HG02759 (cell line): ENCODE measurements around the gene CNTROB.

Experiments used
- ATAC-seq: cut with Tn5 transposase; IDR thresholded peaks from one replicate; pipeline ENCODE4 v1.9.1; 2021; ENCODE audit warnings: mild to moderate bottlenecking, moderate library complexity; ENCODE audit not compliant: unreplicated experiment

Gene CNTROB

DNA sequence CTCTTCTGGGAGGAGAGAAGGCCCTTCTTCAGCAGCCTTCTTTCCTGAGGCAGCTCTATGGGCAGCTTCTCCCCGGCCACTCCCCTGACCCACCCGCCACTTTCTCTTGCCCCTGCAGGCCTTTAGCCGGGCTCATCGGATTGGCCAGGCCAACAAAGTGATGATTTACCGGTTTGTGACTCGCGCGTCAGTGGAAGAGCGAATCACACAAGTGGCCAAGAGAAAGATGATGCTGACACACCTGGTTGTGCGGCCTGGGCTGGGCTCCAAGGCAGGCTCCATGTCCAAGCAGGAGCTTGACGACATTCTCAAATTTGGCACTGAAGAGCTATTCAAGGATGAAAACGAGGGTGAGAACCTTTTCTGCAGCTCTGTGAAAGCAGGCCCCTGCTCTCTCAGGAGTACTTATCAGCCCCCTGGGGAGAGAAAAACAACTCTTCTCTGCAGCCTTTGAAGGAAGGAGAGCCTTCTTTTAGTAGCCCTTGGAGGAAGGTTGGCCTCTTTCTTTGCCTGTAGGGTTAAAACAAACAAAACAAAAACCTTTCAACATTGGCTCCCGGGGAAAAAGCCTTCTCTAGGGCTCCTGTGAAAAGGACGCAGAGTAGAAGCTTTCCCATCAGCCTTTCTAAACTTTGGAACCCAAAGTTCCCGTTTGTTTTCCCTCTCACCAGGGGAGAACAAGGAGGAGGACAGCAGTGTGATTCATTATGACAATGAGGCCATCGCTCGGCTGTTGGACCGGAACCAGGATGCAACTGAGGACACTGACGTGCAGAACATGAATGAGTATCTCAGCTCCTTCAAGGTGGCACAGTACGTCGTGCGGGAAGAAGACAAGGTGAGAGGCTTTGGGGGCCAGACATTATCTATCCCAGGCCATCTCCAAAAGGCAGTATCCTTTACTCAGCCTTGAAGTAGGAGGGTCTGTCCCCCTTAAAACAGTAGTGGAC lies 28.6 kb upstream of the CNTROB start:
- ATAC-seq: no peak

DNA sequence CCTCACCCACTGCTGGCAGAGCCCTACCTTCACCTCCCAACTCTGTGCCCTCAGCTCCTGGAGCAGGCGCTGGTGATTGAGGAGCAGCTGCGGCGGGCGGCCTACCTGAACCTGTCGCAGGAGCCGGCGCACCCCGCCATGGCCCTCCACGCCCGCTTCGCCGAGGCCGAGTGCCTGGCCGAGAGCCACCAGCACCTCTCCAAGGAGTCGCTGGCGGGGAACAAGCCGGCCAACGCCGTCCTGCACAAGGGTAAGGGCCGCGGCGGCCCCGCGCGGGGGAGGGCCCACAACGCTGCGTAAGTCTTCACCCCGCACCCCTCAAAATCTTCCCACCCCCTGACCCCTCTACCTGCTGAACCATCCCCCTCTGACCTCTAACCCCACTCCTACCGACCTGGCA lies 22.9 kb upstream of the CNTROB start:
- ATAC-seq: no peak

DNA sequence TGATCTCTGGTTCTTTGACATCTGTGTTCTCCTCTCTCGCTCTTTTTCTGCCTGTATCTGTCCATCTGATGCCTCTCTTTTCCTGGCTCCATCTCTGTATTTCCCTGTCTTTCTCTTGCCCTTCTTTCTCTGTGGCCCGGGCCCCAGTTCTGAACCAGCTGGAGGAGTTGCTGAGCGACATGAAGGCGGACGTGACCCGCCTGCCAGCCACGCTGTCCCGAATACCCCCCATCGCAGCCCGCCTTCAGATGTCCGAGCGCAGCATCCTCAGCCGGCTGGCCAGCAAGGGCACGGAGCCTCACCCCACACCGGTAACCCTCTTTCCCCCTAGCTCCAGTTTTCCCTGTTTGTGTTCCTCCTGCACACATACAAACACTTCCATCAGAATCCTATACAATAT lies 21.7 kb upstream of the CNTROB start:
- no peak for ATAC-seq

DNA sequence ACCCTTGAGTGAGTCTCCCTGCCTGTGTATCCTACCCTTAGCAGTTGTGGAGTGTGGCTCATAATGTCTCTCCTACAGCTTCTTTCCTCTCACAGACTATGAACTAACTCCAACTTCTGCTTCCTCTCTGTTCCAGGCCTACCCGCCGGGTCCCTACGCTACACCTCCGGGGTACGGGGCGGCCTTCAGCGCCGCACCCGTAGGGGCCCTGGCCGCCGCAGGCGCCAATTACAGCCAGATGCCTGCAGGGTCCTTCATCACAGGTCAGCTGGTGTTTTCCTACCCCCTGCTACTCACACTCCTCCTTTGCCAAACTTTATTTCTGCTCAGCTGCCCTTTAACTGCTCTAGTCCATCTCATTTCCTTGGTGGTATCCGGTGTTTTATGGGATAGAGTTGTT lies 21.3 kb upstream of the CNTROB start:
- no peak for ATAC-seq

DNA sequence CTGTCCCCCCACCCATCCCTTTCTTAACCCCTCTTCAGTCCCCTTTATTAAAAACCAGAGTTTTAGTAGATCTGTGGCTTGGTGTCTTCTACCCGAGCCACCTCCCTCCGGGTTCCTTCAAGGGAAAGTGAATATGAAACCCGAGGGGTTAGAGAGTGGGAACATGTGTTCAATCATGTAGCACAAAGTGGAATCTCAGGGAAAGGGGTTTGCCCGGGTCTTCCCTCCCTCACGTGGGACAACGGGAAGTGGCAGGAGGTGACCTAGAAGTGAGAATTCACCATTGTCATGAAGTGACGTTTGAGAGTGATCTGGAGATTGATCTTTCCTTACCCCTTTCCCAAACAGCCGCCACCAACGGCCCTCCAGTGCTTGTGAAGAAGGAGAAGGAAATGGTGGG lies 20.9 kb upstream of the CNTROB start:
- no peak for ATAC-seq

DNA sequence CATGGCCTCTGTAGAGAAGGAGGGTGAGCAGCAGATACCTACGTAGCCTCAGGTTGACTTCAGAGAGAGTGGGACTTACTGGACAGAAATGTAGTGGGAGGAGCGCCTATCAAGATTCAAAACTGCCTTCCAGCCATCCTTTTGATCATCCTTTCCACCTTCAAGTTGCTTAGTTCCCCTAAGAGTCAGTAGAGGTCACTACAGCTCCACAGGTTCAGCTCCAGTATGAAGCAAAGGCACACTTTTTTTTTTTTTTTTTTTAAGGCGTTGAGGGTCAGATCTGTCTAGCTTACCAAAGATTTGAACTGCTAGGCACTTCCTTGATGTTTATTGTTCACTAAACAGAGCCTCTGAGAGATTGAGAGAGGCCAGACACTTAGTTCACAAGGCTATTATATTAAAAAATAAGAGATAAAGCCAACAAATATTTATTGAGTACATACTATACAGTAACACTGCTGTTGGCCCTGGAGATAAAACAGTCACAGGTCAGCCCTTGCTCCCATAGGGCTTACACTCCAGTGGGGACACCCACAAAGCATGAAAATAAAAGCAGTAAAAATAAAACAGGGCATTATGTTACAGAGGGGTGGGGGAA lies 19.0 kb upstream of the CNTROB start:
- ATAC-seq: no peak

DNA sequence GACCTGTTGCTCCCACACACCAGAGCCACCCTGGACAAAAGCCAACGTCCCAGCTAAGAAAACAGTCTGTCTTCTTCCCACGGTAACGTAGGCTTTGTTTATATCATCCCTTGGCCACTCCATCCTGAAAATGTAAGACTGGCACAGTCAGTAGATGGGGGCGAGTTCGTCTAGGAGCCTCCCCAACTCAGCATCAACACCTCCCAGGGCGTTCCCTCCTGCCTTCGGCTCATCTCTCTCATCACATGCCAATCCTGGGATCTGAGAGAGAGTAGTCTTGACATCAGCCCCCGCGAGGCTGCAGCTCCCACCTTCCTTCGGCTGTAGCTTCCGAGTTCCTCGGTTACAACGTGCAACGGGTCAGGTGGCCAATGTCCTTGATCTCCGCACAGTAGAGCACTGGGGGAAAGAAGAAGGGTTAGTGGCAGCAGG lies 16.8 kb upstream of the CNTROB start:
- ATAC-seq: no peak

DNA sequence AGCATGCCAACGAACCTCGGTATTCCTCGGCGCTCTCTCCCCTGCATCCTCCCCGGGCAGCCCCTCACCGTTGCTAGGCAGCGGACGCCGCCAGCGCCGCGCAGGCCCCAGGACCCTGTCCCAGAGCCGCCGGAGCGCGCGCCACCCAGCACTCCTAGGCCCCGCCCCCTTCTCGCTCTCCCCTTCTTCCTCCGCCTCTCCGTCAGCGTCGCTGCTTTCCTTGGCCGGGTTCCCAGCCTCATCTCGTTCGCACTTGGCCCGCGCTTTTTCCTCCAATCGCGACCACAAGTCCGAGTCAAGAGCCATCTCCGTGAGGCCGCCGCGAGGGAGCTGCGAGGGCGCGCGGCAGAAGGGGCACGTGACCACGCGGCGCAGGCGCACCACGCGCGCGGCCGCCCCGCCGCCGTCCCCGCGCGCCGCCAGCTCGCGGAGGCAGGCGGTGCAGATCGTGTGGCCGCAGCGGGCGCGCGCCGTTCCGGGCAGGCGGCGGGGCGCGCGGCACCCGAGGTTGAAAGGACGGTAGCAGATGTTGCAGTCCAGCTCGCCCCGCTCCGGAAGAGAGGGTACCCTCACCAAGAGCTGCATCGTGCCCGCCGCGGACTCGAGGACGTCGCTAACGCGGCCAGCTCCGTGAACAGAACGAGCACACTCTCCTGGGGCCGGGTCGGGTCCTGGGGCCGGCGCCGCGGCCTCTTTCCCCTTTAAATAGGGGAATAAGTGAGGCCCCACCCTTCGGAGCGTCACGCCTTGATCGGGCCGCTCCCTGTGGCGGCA lies 16.2 kb upstream of the CNTROB start, which contains the start of gene RNF227:
TSS of gene RNF227 (minus strand) at position 679 of the 774 bp plus-strand sequence. CDS start at position 585, 94 bp downstream.
- ATAC-seq: peak; percentile 84

DNA sequence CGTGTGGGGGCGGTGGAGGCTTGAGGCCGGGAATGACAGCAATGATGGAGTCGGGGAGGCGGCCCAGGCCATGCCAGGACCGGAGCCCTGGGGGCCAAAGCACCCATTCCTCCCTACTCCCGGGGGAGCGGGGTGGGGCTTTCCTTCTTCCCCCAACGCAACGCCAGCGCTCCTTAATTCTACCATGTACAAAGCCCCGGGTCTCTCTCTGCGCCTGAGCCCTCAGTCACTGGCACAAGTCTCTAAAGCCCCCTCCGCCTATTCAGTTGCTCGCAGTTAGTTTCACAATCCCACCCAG lies 15.7 kb upstream of the CNTROB start:
- ATAC-seq: peak; percentile 10

DNA sequence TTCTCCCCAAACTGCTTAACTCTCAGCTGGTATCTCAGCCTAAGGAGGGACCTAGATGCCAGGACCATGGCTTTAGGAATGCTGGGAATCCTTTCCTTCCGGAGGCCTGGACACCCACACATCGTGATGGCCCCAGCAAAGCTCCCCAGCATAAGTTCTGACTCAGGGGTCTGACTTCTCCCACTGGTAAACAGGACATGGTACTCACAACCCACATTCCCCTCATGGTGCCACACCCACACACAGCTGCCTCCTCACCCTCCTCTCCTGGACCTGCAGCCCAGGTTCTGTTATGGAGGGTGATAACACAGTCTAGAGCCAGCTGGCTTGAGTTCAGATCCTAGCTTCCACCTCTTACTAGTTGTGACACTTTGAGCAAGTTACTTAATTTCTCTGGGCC lies 15.2 kb upstream of the CNTROB start:
- ATAC-seq: no peak

DNA sequence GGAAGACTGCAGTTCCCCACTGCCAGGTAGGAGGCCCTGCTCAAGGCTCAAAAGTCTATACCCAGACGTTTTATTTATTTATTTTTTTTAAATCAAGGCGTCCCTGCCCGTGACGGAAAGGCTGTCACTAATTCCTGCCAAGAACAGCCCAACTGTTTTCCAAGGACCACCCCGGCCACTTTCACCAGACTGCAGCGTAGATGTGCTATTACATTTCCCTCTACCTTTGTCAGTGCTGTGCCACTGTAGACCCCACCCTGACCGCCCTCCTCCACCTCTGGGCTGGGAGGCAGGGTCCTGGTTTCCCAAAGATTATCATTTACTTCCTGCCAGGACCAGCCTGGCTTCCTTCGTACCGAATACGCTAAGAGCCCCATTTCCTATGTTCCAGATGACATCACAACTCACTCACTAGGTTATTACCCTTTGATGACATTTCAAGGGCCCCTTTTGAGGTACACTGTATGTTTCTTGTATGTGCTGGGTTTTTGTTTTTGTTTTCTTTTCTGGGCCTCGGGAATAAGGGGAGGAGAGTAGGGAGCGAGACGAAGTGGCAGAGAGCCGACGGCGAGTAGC lies 9.6 kb upstream of the CNTROB start:
- no peak for ATAC-seq

DNA sequence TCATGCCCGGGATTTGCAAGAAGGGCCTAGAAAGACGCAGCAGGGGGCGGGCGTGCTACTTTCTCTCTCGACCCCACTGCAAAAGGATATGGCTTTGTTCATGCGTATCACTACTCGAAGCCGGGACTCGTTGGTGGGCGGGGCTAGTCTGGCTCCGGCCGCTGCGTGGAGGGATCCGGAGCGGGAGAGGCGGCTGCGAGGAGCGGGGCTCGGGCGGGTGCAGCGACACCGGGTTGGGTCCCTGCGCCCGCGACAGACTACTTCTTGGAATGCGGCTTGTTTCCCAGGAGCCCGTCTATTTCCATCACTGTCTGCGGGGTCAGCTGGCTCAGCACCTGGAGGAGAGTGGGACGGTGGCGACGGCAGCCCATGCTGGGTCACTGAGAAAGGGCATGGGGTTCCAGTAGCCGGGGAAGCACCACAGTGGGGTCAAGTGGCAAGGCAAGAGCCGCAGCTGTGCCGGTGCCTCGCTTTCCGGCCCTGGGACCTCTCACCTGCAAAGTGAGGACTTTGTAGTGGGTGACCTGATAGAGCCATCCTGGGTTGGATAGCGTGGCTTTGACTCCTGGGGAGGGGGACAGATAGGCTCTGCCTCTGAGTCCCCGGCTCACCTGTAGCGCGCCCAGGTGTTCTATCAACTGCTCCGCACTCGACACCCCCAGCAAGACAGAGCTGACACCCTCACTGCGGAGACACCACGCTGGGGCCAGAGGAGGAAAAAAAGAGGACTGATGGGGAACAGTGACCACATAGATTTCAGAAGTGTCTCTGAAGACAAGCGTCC lies 9.0 kb upstream of the CNTROB start:
- no peak for ATAC-seq

DNA sequence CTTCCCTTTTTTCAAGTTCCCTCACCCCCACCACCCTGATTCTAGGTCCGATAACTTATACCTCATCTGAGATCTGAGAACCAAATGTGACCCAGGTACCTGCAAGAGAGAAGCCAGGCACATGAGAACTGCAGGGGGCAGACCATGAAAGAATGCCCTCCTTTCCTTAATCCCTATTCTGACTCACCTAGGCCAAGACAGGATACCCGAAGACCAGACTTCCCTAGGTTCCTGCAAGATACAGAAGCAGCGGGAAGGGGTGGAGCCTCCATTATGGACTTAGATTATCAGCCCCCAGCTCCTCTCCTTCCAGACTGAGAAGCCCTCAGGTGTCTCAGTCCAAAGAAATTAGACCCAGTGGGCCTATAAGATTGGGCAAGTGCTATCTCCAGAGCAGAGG lies 4.4 kb upstream of the CNTROB start:
- ATAC-seq: no peak

DNA sequence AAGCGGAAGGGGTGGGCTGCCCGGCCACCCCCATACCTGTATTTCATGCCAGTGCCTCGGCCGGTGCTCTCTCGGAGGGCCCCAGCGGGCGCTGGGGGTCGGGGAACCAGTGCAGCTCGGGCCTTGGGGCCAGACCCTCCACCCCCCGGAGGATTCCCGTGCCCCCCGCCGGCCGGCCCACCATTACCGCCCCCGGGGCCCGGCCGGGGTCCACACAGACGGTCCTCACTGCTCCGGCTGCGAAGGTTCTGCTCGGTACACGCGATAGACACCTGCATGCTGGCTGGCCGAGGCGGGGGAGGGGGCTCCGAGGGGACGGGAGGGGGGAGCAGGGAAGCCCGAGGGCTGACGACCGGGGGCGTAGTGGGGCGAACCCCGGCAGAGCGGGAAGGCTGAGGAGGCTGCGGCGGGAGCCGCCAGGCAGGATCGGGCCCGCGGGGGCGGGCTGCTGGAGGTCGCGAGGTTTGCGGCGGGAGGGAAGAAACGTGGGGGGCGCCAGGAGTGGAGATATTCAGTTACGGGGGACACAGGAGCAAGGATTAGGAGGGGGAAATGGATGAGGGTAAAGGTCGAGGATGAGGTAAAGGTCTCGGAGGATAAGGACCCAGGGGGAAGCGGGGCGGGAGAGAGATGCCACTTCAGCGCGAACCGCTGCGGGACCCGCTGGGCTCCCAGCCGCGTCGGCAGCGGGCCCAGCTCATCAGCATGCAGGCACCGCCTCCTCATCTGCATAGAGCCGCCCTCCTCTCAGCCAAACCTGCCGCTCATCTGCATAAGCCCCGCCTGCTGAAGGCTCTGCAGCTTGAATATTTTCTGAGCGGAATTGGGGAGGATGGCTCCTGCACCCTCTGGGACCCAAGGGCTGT lies 2.6 kb upstream of the CNTROB start, which contains the start of gene KCNAB3:
TSS of gene KCNAB3 (minus strand) at position 699 of the 866 bp plus-strand sequence. CDS start at position 278, 421 bp downstream.
- ATAC-seq: no peak

DNA sequence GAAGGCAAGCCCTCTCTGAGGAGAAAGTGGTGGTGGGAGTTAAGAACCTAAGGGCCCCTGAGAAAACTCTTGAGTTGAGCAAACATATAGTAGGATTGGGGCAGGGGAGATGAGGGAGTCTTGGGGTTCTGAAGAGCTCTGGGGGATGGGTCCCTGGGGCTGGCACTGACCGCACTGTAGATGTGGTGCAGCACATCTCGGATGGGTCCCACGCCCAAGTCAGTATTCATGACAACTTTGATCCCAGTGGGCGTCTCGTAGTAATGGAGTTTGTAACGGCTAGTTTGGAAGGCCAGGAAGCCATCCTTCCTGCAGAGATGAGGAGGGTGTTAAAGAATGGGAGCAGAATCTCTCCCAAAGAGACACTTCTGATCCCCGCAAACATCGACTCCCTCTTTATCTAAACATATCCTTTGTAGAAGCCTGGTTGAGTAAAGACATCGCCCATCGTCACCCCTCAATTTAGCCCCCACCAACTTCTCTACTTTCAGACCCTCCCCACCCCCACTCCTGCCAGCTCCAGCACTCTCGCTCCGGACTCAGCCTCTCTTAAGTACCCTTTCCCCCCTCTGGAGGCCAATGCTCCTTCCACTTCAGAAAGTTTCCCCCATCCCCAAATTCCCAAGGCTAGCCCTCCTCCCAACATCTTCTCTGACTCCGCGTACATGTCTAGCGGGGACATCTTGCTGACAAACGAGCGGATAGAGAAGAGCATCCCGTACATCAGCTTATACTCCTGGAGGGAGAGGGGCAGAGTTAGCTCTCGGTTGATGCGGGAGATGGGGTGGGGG lies 970 bp upstream of the CNTROB start:
- ATAC-seq: no peak

DNA sequence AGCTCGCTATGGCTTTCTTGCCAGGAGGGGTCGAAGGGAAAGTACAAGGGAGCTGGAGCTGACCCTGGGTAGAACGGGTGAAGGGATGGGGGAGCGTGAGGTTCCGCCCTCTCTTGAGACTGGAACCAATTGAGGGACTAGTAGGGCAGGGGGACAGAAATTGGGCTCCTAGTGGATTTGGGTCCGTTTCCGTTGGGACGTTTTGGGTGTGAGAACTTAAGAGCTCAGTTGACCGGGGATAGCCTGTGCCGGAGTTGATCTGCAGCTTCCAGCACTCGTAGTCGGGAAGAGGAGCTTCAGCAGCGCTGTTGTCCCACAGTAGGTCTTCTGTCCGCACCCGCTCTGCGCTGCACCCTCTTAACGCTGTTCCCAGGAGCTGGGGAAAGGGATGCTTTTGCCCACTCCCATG lies 481 bp downstream of the CNTROB start:
- ATAC-seq: no peak

DNA sequence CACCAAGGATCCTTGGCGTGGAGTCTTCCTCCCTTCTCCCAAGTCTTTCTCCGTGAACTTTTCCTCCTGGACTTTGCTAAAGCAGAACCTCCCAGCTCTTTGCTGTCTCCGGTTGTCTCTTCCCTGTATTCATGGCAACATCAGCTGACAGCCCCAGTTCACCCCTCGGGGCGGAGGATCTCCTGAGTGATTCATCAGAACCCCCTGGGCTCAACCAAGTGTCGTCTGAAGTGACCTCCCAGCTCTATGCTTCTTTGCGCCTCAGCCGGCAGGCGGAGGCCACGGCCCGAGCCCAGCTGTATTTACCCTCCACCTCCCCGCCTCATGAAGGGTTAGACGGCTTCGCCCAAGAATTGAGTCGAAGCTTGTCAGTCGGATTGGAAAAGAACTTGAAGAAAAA lies 943 bp downstream of the CNTROB start:
- no peak for ATAC-seq

DNA sequence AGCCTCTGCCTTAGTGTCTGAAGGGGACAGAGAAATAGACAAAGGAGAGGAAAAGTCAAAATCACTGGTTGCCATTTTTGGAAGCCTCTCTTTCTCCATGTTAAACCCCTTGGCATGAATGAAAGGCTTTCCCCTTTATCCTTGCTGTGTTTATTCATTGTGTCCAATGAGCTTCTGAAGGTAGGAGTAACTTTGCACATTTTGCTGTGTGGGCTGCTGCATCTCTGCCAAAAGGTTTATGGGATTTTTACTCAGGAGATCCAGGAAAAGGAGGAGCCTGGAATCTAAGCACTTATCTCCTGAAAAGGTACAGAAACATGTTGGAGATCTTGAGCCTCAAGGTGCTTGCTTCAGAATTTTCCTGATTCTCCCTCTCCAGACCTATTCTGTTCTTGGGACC lies 3.9 kb downstream of the CNTROB start:
- no peak for ATAC-seq

DNA sequence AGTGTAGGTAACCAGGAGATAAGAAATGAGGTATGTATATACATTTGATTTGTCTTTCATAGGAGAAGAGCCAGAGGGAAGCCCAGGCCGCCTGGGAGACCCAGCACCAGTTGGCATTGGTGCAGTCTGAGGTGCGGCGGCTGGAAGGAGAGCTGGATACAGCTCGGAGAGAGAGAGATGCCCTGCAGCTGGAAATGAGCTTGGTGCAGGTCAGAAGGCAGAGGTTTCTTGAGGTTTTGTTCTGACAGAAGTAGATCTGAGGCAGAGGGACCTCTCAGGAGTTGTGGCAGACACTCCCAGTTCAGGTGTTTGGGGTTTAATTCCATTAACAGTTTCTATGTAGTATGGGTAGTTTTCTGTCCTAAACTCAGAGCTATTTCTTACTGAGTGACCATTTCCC lies 8.0 kb downstream of the CNTROB start:
- ATAC-seq: no peak
